ENCODE data around the gene EIF2S3. TPM values are rescaled to one million over a fixed set of nuclear protein-coding genes. Genes with fewer than 3 reads are reported as not detected.

Gene EIF2S3
- total and polyA plus RNA-seq, 2 of the 8 experiments (the other 6 are each of a cell fraction or from before 2014, with no cell fraction given): 65.5 to 259 TPM

GRCh38 chrX:24090300-24091200 is 35.8 kb downstream of the EIF2S3 start:
- ChIA-PET CTCF (ENCODE audit: partially characterized antibody) (interaction anchor here (1.1 kb wide), 1 partner anchor 279 kb away, joined by 3 read pairs; no protein-coding TSS in a partner anchor), POLR2A (ENCODE audit: partially characterized antibody) (interaction anchor here (1.0 kb wide), 1 partner anchor 13 kb away, joined by 3 read pairs; no protein-coding TSS in a partner anchor)
- Histone ChIP-seq H3K4ac (replicated peaks; ENCODE audit: insufficient read length, low read depth, low read length) (no peak overlapping the region), H3K18ac (ENCODE audit: extremely low read depth, low read length) (no peak overlapping the region), H3K4me3 (ENCODE audit: extremely low read depth in 1 of 4, insufficient read depth in 2 of 4, low read depth in 3 of 4, low read length in 4 of 4) (no peak overlapping the region), H3K9me3 (ENCODE audit: insufficient read depth in 2 of 2, low read depth in 1 of 2, low read length in 1 of 2) (no peaks in the 10 kb centered on the region), H2BK12ac (ENCODE audit: low read depth, low read length) (no peak overlapping the region), H3K79me1 (ENCODE audit: low read depth, low read length) (no peaks in the 10 kb centered on the region), H2AFZ (ENCODE audit: low read length) (no peak overlapping the region), H4K8ac (ENCODE audit: extremely low read depth, insufficient read depth, low read length) (no peak overlapping the region), H3K27me3 (replicated peaks in 1 of 4; ENCODE audit: control insufficient read depth in 3 of 4, extremely low read depth in 1 of 4, insufficient read depth in 3 of 4, low read length in 3 of 4) (no peaks in the 10 kb centered on the region), H2BK15ac (ENCODE audit: low read length) (no peak overlapping the region), H3K14ac (ENCODE audit: insufficient read length) (no peak overlapping the region), H3K23ac (ENCODE audit: insufficient read length) (no peak overlapping the region), H3K4me2 (ENCODE audit: insufficient read depth in 1 of 2, low read depth in 2 of 2, low read length in 2 of 2) (no peak overlapping the region), H3K56ac (replicated peaks; ENCODE audit: insufficient read length, low read depth, low read length) (no peak overlapping the region), H3K23me2 (ENCODE audit: low read depth, low read length) (no peaks in the 10 kb centered on the region), H2AK5ac (ENCODE audit: low read depth, low read length) (no peak overlapping the region), H4K5ac (ENCODE audit: insufficient read length, low read depth, low read length) (no peak overlapping the region), H2BK20ac (ENCODE audit: low read length) (no peak overlapping the region), H3K9ac (replicated peaks in 1 of 4; ENCODE audit: extremely low read depth in 1 of 4, low read depth in 3 of 4, low read length in 3 of 4) (no peak overlapping the region), H2BK120ac (replicated peaks; ENCODE audit: low read depth, low read length) (no peak overlapping the region), H4K91ac (replicated peaks; ENCODE audit: insufficient read length, low read length) (no peak overlapping the region), H3K79me2 (ENCODE audit: control insufficient read depth in 1 of 2, insufficient read depth in 2 of 2, low read length in 2 of 2) (no peaks in the 10 kb centered on the region), H4K20me1 (replicated peaks in 1 of 2; ENCODE audit: control insufficient read depth in 1 of 2, insufficient read depth in 2 of 2, low read length in 2 of 2) (no peaks in the 10 kb centered on the region), H3K4me1 (replicated peaks in 1 of 4; ENCODE audit: control insufficient read depth in 3 of 4, insufficient read depth in 4 of 4, low read length in 3 of 4) (peaks cover 0 to 3% (median 0%) of the 10 kb centered on the region in 4 experiments; a peak in 1 of 7 replicates), H3K36me3 (ENCODE audit: control insufficient read depth in 2 of 4, insufficient read depth in 4 of 4, low read length in 3 of 4) (no peaks in the 10 kb centered on the region), H2BK5ac (ENCODE audit: low read depth, low read length) (no peak overlapping the region), H3K27ac (ENCODE audit: low read depth, low read length) (no peak overlapping the region)
- 84% methylated on average over 4 of the region's 4 CpGs; no CpG with 5 or more reads in 1 of the 2 experiments for WGBS, 2 experiments (ENCODE audit: extremely low coverage in 1 of 2, insufficient coverage in 1 of 2, insufficient read length in 1 of 2, insufficient replicate concordance in 2 of 2, low coverage in 1 of 2, low lambda C conversion rate in 2 of 2, missing lambda C conversion rate in 1 of 2)
- DNase-seq (ENCODE audit: low read depth in 1 of 2, low spot score in 2 of 2) (no peak), FAIRE-seq (no peak)
- no peak for TF ChIP-seq FOSL1 (IDR thresholded peaks at IDR 0.05; ENCODE audit: insufficient read depth, low read depth, low read length)
- no peak for TF ChIP-seq RXRA (IDR thresholded peaks at IDR 0.05; ENCODE audit: insufficient read depth, low read depth, low read length)
- TF ChIP-seq E2F6 (IDR thresholded peaks at IDR 0.05): no peak
- TF ChIP-seq RBBP5 (IDR thresholded peaks at IDR 0.05; ENCODE audit: borderline replicate concordance, low read depth, low read length): no peak
- TF ChIP-seq RAD21 (IDR thresholded peaks at IDR 0.05 in 1 of 2, conservative IDR thresholded peaks at IDR 0.05 in 1 of 2; ENCODE audit: low read depth in 2 of 2, low read length in 2 of 2): no peak
- TF ChIP-seq BRCA1 (IDR thresholded peaks at IDR 0.05; ENCODE audit: low read depth, low read length): no peak
- TF ChIP-seq CEBPB (IDR thresholded peaks at IDR 0.05; ENCODE audit: low read depth, low read length): no peak
- TF ChIP-seq SUZ12 (IDR thresholded peaks at IDR 0.05; ENCODE audit: low read length): no peak
- no peak for TF ChIP-seq KDM4A (IDR thresholded peaks at IDR 0.05; ENCODE audit: low read depth, low read length, severe bottlenecking)
- no peak for TF ChIP-seq CHD2 (IDR thresholded peaks at IDR 0.05; ENCODE audit: low read length)
- TF ChIP-seq TAF1 (IDR thresholded peaks at IDR 0.05; ENCODE audit: low read depth, low read length): no peak

All from H1 (cell line).